GM21526 (cell line): Measurements from ENCODE around the gene CDC42BPB.
"Not testable (repeated sequence)": the region's sequence is repeated elsewhere in the genome, so short reads cannot be mapped to it uniquely, and the experiment has no call there.

Experiments
- ATAC-seq: cut with Tn5 transposase; IDR thresholded peaks from one replicate; pipeline ENCODE4 v1.9.1; 2021; ENCODE audit warnings: moderate library complexity; ENCODE audit not compliant: unreplicated experiment, low FRiP score

CDC42BPB gene

DNA sequence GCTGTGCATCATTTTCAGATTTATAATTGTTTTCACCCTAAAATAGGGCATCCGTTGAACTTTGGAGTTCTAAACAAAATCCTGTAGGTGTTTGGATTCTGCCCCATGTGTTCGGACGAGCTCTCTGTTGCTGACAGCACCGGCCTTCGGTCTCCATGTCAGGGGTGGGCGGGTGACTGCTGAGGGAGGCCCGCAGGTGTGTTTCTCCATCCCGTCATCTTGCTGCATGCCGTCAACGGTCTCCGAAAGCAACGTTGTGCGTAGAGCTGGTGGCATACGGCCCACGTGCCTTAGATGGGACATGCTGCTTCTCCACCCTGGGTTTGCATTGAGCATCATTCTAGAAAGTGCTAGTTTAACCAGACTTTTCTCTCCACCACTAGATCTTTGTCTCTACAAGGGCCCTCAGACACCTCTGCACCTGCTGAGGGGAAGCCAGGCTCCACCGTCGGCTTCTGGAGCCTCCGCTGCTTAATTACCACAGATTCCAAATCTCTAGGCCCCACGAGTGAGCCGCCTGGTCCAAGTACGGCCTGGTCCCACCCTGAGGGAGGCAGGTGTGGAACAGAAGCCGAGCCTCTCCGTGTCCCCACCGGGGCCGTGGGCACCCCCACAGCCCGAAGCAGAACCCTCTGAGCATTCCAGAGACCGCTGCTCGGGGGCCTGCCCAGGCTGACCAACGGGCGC, 150.6 kb downstream of the CDC42BPB start:
- no peak for ATAC-seq

GRCh38 chr14:102905116-102906108, 151.9 kb downstream of the CDC42BPB start:
- ATAC-seq: no peak

DNA sequence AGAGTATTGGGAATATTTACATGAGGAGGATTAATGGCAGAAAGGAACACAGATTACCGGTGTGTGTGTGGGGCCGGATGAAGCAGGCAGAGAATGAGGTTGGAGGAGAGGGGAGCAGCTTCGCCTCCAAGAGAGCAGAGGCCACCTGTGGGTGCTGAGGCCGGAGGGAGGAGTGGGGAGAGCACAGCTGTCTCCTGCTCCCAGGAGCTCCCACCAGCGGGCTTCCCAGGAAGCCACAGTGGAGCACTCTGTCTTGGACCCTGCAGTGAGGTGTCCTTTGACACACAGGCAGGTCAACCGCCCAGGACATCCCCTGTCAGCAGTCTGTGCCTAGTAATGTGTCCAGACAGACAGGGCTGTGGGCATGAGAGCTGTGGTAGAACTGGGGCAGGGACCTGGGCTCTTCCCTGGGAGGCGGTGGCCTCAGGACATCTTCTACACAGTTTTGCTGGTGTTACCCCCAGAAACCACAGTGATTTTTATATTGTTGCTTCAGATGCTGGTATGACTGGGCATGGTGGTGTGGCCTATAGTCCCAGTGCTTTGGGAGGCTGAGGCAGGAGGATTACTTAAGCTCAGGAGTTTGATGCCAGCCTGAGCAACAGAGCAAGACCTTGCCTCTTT, 153.3 kb downstream of the CDC42BPB start:
- no peak for ATAC-seq

DNA sequence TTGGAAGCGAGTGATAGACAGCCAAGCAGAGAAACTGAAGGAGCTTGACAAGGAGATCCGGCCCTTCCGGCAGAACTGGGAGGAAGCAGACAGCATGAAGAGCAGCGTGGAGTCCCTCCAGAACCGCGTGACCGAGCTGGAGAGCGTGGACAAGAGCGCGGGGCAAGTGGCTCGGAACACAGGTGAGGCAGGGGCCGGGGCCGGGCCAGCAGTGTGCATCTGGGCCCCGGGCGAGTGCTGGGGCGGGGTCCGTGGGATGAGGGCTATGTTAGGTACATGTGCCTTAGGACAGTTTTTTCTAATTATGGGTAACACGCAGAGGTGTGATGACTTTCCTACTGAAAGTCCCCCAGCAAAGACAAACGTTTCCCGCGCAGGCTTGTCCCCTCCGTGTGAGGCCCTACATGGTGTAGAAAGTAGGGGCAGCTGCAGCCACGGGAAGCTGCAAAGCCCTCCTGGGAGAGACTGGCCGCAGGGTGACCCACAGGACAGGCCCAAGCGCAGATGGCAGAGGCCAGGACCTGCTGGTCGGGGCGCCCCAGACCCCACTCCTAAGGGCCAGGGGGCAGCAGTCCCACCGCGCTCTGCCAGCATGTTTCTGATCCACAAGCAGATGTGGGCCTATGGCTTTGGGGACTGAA, 154.0 kb downstream of the CDC42BPB start:
- ATAC-seq: no peak

DNA sequence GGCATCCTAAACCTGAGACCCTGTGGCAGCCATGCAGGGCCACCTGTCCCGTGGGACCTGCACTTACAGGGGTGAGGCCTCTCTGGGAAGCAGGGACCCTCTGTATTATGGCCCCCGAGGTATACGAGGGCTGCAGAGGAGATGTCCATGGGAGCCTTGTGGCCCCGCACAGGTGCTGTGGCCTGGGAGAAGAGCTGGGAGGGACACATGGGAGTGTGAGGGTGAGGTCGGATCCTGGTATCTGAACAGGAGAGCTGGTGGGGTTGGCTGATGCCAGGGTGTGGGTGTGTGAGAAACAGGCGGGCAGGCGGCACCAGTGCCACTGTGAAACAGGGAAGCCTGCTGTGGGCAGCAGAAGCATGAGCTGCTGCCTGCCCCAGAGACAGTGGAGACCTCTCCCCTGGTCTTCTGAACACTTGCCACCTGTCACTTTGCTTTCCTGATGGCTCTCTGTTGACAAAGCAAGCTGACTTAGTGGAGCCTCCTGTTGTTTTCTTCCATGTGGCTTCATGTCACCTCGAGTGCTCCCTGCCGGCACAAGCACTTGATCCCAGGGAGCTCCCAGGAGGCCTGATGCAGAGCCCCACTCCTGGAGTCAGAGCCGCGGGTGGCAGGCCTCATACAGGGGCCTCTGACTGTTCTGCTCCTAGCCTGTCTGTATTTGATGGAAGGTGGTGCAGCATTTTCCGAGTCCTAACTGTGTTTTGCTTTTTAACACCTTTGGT, 154.7 kb downstream of the CDC42BPB start:
- ATAC-seq: no peak

DNA sequence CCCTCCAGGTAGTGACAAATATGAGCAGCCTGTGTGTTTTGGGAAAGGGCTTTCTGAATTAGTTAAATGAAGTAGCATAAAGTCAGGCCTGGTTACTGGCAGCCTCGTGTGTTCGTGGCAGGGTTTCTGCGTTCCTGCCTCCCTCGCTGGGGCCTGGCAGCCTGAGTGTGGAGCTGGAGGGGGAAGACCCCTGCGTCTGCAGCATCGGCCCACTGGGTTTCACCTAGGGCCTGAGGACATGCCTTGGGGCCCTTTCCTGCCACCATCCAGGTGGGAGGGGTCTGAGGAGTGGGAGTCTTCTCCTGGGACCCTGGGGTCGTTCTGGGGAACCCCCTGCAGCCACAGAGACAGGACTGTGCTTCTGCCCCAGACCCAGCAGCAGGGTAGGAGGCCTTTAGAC, 155.3 kb downstream of the CDC42BPB start:
- ATAC-seq: peak; percentile 10

DNA sequence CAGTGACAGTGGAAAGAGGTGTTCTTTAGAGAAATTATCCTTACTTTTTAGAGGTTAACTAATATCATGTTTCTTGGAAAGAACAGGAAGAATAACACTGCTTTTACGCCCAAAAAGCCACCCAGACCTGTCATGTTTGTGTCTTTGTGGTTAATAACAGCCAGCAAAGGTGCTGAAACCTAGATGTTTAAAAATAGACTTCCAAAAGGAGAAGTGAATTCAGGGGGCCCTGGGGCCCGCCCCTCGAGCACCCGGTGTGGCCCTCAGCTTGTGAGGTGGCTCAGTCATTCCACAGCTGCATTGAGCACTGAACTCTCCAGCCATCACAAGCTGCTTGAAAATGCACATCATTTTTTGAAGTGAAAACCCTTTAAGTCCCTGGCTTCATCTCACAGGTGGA, 155.7 kb downstream of the CDC42BPB start:
- peak; percentile 69 for ATAC-seq

DNA sequence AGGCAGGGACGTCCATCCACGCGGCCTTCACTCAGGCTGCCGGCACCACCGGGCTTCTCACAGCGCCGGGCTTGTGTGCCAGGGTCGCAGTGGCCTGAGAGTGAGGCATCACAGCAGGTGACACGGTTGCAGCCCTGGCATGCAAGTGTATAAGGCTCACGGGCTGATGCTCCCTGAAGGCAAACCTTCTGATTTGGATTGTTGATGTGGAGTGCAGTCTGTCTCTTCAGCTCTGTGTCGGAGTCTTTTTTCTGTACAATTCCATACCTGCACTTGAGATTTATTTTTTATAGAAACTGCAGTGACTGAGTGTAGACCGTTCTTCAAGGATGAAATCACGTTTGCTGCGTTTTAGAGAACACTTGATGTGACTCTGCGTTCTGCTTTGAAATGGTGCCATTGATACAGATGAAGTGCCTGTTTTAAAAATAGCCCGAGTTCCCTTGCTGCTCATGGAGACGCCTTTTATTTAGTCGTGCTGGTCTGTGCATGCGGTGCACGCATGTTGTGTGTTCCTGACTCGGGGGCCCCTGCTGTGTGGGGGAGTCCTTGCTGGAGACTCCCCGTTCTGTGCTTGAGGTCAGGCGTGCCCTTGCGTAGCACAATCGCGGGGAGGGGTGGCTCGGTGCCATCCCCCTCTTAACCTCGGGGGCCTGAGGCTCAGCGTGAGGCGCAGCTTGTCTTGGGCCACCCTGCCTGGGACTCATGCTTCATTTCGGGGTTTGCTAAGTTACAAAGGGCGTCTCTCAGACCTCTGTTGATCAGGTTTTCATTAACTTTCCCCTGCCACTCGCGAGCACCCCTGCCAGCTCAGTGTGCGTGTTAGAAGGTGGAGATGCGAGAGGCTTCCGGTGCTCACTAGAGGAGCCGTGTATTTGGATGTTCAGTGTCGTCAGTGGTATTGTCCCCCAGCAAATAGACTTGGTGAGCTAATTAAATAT, 156.4 kb downstream of the CDC42BPB start:
- ATAC-seq: peak; percentile 41

GRCh38 chr14:102899516-102899900, 157.8 kb downstream of the CDC42BPB start:
- no peak for ATAC-seq

DNA sequence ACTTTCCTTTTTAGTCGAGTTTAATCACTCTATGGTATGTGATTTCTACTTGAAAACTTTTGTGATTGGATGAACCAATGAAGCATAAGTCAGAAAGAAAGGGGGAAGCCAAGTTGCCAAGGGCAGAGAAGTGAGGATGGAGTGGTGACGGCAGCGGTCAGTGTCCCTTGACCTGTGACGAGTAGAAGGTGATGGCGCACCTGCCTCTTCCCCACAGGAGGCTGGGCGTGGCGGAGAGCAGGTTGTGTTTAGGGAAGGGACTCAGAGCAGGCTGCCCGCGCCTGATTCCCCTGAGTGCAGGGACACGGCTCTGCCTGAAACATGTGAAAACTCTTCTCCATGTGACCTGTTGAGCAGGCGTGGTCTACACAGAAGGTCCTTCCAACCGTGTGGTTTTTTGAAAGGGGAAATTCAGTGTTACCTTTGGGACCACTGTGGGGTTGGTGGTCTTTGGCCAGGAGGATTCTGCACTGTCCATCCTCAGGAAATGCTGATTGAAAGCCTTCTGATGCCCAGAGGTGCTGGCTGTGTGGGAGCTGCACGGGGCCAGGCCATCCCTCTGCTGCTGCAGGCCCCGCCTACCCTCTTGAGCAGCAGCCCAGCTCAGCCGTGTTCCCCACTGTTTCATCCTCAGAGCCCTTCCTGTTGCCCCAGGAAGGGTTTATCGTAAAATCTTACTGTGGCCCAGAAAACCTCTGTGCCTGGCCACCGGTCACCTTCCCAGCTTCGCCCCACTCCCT, 158.4 kb downstream of the CDC42BPB start:
- ATAC-seq: no peak

GRCh38 chr14:102898298-102898697, 159.1 kb downstream of the CDC42BPB start:
- no peak for ATAC-seq

GRCh38 chr14:102897299-102898027, 159.9 kb downstream of the CDC42BPB start:
- ATAC-seq: no peak

GRCh38 chr14:102896735-102897134, 160.6 kb downstream of the CDC42BPB start:
- ATAC-seq: not testable (repeated sequence)

DNA sequence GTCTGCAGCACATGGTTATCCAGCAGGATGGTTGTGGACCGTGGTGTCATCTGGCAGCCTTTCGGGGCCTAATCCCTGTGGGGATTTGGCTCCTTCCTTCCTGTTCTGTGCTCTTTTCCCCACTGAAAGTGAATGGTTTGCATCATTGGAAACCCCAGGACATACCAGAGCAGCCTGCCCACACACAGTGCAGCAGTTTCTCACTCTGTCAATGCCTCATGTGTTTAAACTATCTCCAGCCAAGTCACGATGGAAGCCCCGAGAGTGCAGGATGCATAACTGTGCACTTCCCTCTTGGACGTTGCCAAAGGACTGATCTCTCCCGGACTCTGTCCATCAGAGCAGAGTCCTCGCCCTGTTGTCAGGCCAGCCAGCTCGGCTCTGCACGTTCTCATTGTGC, 163.9 kb downstream of the CDC42BPB start:
- no peak for ATAC-seq

- no peak for ATAC-seq
These were observed 164.7 kb downstream of the CDC42BPB start for GRCh38 chr14:102892651-102893050.

DNA sequence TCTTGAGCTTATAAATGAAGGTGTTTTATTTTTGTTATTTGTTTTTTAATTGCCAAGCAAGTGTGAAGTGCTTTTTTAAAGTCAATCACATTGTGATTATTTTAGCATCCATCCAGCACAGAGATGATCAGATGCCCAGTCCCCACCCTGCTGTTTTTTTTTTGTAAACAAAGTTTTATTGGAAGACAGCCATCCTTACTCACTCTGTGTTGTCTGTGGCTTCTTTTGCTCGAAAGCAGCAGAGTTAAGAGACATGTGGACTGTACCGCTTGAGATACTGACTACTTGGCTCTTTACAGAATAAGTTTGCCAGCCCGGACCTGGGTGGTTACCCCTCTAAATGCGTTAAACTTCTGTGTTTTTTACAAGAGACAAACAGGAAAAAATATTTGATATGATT, 165.8 kb downstream of the CDC42BPB start:
- ATAC-seq: no peak

GRCh38 chr14:102891111-102891510, 166.2 kb downstream of the CDC42BPB start:
- no peak for ATAC-seq

- no peak for ATAC-seq
These were observed 167.7 kb downstream of the CDC42BPB start for GRCh38 chr14:102889615-102890014.
